Mesendoderm (in vitro differentiated cells): ENCODE results near the gene ICE1.

Source experiments
- DNase-seq: peaks from one replicate; pipeline ENCODE4 v3.0.0; 2013
- H2AK5ac ChIP-seq: 2 replicates; pipeline ENCODE4 v1.6.1; 2013; ENCODE audit warnings: low read length, inconsistent platforms
- H2BK120ac ChIP-seq: 2 replicates; pipeline ENCODE4 v1.6.1; 2013; ENCODE audit warnings: low read depth, mild to moderate bottlenecking, low read length, moderate library complexity, mixed read lengths
- H2BK15ac ChIP-seq: replicated peaks from 2 replicates; pipeline ENCODE4 v1.6.1; 2013; ENCODE audit warnings: low read depth, mild to moderate bottlenecking, moderate library complexity
- H2BK5ac ChIP-seq: 2 replicates; pipeline ENCODE4 v1.6.1; 2013; ENCODE audit warnings: low read length, inconsistent platforms
- H3K18ac ChIP-seq: 2 replicates; pipeline ENCODE4 v1.6.1; 2013; ENCODE audit warnings: mild to moderate bottlenecking, low read length, mixed read lengths
- H3K23ac ChIP-seq: one replicate; pipeline ENCODE4 v1.6.1; 2013; ENCODE audit warnings: low read length
- H3K27ac ChIP-seq: 2 replicates; pipeline ENCODE4 v1.5.1; 2013; ENCODE audit warnings: low read depth, mild to moderate bottlenecking, inconsistent platforms, low read length, moderate library complexity
- H3K27me3 ChIP-seq: 2 replicates; pipeline ENCODE4 v1.6.1; 2013; ENCODE audit warnings: low read length, control low read depth, mild to moderate bottlenecking, inconsistent platforms; ENCODE audit not compliant: insufficient read depth, poor library complexity
- H3K36me3 ChIP-seq: 2 replicates; pipeline ENCODE4 v1.6.1; 2013; ENCODE audit warnings: low read length, inconsistent platforms; ENCODE audit not compliant: control insufficient read depth, insufficient read depth
- H3K4ac ChIP-seq: one replicate; pipeline ENCODE4 v1.6.1; 2013; ENCODE audit warnings: low read depth, mild to moderate bottlenecking, low read length, moderate library complexity
- H3K4me1 ChIP-seq: 2 replicates; pipeline ENCODE4 v1.6.1; 2013; ENCODE audit warnings: low read depth, low read length, inconsistent platforms; ENCODE audit not compliant: control insufficient read depth
- H3K4me2 ChIP-seq: 2 replicates; pipeline ENCODE4 v1.6.1; 2013; ENCODE audit warnings: low read length
- H3K4me3 ChIP-seq: 2 replicates; pipeline ENCODE4 v1.5.1; 2013; ENCODE audit warnings: mild to moderate bottlenecking, low read length
- H3K56ac ChIP-seq: one replicate; pipeline ENCODE4 v1.6.1; 2013; ENCODE audit warnings: low read length
- H3K79me1 ChIP-seq: 2 replicates; pipeline ENCODE4 v1.6.1; 2013; ENCODE audit warnings: low read length, inconsistent platforms
- H3K79me2 ChIP-seq: 2 replicates; pipeline ENCODE4 v1.6.1; 2013; ENCODE audit warnings: mild to moderate bottlenecking, low read length; ENCODE audit not compliant: control insufficient read depth, insufficient read depth
- H3K9ac ChIP-seq: 2 replicates; pipeline ENCODE4 v1.6.1; 2013; ENCODE audit warnings: low read length, inconsistent platforms
- H4K5ac ChIP-seq: one replicate; pipeline ENCODE4 v1.6.1; 2013; ENCODE audit warnings: low read length
- H4K8ac ChIP-seq: one replicate; pipeline ENCODE4 v1.6.1; 2013; ENCODE audit warnings: low read depth, mild to moderate bottlenecking, control low read depth, low read length, moderate library complexity
- WGBS: extraction: QIAGEN DNeasy Blood & Tissue Kit; methylation state at CpG from one replicate; pipeline ENCODE4 v1.1.7; 2013; ENCODE audit warnings: low lambda C conversion rate, missing lambda C conversion rate; ENCODE audit not compliant: insufficient coverage; ENCODE audit errors: extremely low coverage; 5-methylcytosine and 5-hydroxymethylcytosine counted together

Gene ICE1

GRCh38 chr5:5456858-5457257 lies 34.4 kb downstream of the ICE1 start:
- Histone ChIP-seq H4K5ac (no peak overlapping the region), H2BK5ac (no peak overlapping the region), H3K4me1 (no peaks in the 10 kb centered on the region), H3K4me2 (no peak overlapping the region), H2BK120ac (no peak overlapping the region), H3K79me2 (no peaks in the 10 kb centered on the region), H3K18ac (no peak overlapping the region), H3K56ac (no peak overlapping the region), H2BK15ac (no peak overlapping the region), H3K27ac (no peak overlapping the region), H3K9ac (no peak overlapping the region), H2AK5ac (no peak overlapping the region), H4K8ac (no peak overlapping the region), H3K79me1 (peaks cover 4% of the 10 kb centered on the region), H3K4me3 (no peak overlapping the region), H3K36me3 (peaks cover 13% of the 10 kb centered on the region), H3K27me3 (no peaks in the 10 kb centered on the region), H3K4ac (no peak overlapping the region), H3K23ac (no peak overlapping the region)
- DNase-seq: no peak
- WGBS: no CpG with 5 or more reads among the region's 5 CpGs

- Histone ChIP-seq H3K18ac (no peak overlapping the region), H2AK5ac (no peak overlapping the region), H3K36me3 (peaks cover 17% of the 10 kb centered on the region), H3K4ac (no peak overlapping the region), H2BK5ac (no peak overlapping the region), H3K27me3 (no peaks in the 10 kb centered on the region), H3K79me1 (peaks cover 4% of the 10 kb centered on the region), H3K4me1 (no peaks in the 10 kb centered on the region), H4K8ac (no peak overlapping the region), H3K9ac (no peak overlapping the region), H4K5ac (no peak overlapping the region), H3K4me2 (no peak overlapping the region), H2BK15ac (no peak overlapping the region), H3K4me3 (no peak overlapping the region), H3K79me2 (no peaks in the 10 kb centered on the region), H3K23ac (no peak overlapping the region), H3K56ac (no peak overlapping the region), H3K27ac (no peak overlapping the region), H2BK120ac (no peak overlapping the region)
- no CpG with 5 or more reads among the region's 4 CpGs for WGBS
- DNase-seq: no peak
These were observed 37.8 kb downstream of the ICE1 start for GRCh38 chr5:5460311-5460710.

- WGBS: no CpG with 5 or more reads among the region's 4 CpGs
- no peak overlapping the region for H4K8ac ChIP-seq
- no peak overlapping the region for H3K4ac ChIP-seq
- H3K18ac ChIP-seq: no peak overlapping the region
- no peak overlapping the region for H4K5ac ChIP-seq
- H3K4me1 ChIP-seq: no peaks in the 10 kb centered on the region
- peaks cover 4% of the 10 kb centered on the region for H3K79me1 ChIP-seq
- no peak overlapping the region for H3K9ac ChIP-seq
- H3K27ac ChIP-seq: no peak overlapping the region
- no peak overlapping the region for H2BK15ac ChIP-seq
- no peak overlapping the region for H2BK120ac ChIP-seq
- no peaks in the 10 kb centered on the region for H3K79me2 ChIP-seq
- peaks cover 17% of the 10 kb centered on the region for H3K36me3 ChIP-seq
- H3K27me3 ChIP-seq: no peaks in the 10 kb centered on the region
- no peak overlapping the region for H3K56ac ChIP-seq
- DNase-seq: no peak
- H3K4me2 ChIP-seq: no peak overlapping the region
- H2AK5ac ChIP-seq: no peak overlapping the region
- no peak overlapping the region for H2BK5ac ChIP-seq
- H3K23ac ChIP-seq: no peak overlapping the region
- no peak overlapping the region for H3K4me3 ChIP-seq
These were observed 38.5 kb downstream of the ICE1 start for GRCh38 chr5:5461012-5461411.

- Histone ChIP-seq H2BK120ac (no peak overlapping the region), H2BK5ac (no peak overlapping the region)
These were observed 41.7 kb downstream of the ICE1 start for GRCh38 chr5:5464036-5464715.

GRCh38 chr5:5466227-5466626 lies 43.8 kb downstream of the ICE1 start:
- no peak overlapping the region for H3K27ac ChIP-seq
- no peak overlapping the region for H2BK15ac ChIP-seq
- no peak overlapping the region for H4K5ac ChIP-seq
- no peaks in the 10 kb centered on the region for H3K79me2 ChIP-seq
- no peaks in the 10 kb centered on the region for H3K79me1 ChIP-seq
- H4K8ac ChIP-seq: no peak overlapping the region
- WGBS: no CpG with 5 or more reads among the region's 5 CpGs
- no peak overlapping the region for H3K23ac ChIP-seq
- H3K27me3 ChIP-seq: no peaks in the 10 kb centered on the region
- no peak overlapping the region for H3K56ac ChIP-seq
- H3K18ac ChIP-seq: no peak overlapping the region
- no peak overlapping the region for H3K4me3 ChIP-seq
- H3K4me2 ChIP-seq: no peak overlapping the region
- H2BK5ac ChIP-seq: no peak overlapping the region
- no peak overlapping the region for H2BK120ac ChIP-seq
- no peak overlapping the region for H2AK5ac ChIP-seq
- no peak overlapping the region for H3K4ac ChIP-seq
- H3K9ac ChIP-seq: no peak overlapping the region
- H3K4me1 ChIP-seq: no peaks in the 10 kb centered on the region
- peaks cover 5% of the 10 kb centered on the region for H3K36me3 ChIP-seq
- peak; percentile 15 for DNase-seq

More at GRCh38 chr5:5464036-5464715, 41.7 kb downstream of the ICE1 start:
- Histone ChIP-seq H3K56ac (no peak overlapping the region), H4K5ac (no peak overlapping the region), H4K8ac (no peak overlapping the region), H3K9ac (no peak overlapping the region), H3K18ac (no peak overlapping the region), H2BK15ac (no peak overlapping the region), H3K27ac (no peak overlapping the region), H3K23ac (no peak overlapping the region), H3K79me2 (no peaks in the 10 kb centered on the region), H3K4ac (no peak overlapping the region), H3K27me3 (no peaks in the 10 kb centered on the region), H3K4me2 (no peak overlapping the region), H3K36me3 (peaks cover 14% of the 10 kb centered on the region), H3K4me3 (no peak overlapping the region), H3K79me1 (peaks cover 2% of the 10 kb centered on the region), H3K4me1 (no peaks in the 10 kb centered on the region), H2AK5ac (no peak overlapping the region)
- DNase-seq: no peak
- WGBS: no CpG with 5 or more reads among the region's 18 CpGs

- H2BK120ac ChIP-seq: no peak overlapping the region
- H3K4me1 ChIP-seq: no peaks in the 10 kb centered on the region
These were observed 45.3 kb downstream of the ICE1 start for GRCh38 chr5:5467737-5468136.

More at GRCh38 chr5:5467737-5468136, 45.3 kb downstream of the ICE1 start:
- Histone ChIP-seq H3K56ac (no peak overlapping the region), H3K18ac (no peak overlapping the region), H3K9ac (no peak overlapping the region), H4K5ac (no peak overlapping the region), H3K4me3 (no peak overlapping the region), H3K4me2 (no peak overlapping the region), H3K23ac (no peak overlapping the region), H3K27me3 (no peaks in the 10 kb centered on the region), H2BK5ac (no peak overlapping the region), H2AK5ac (no peak overlapping the region), H2BK15ac (no peak overlapping the region), H3K79me1 (no peaks in the 10 kb centered on the region), H4K8ac (no peak overlapping the region), H3K4ac (no peak overlapping the region), H3K27ac (no peak overlapping the region), H3K79me2 (no peaks in the 10 kb centered on the region), H3K36me3 (peaks cover 1% of the 10 kb centered on the region)
- no peak for DNase-seq
- no CpG with 5 or more reads among the region's 4 CpGs for WGBS
